ENCODE measurements around the gene PHETA1. TPM values are rescaled to one million over a fixed set of nuclear protein-coding genes. Genes with fewer than 3 reads are reported as not detected.
"Not testable (repeated sequence)": the region's sequence is repeated elsewhere in the genome, so short reads cannot be mapped to it uniquely, and the experiment has no call there.

PHETA1 gene
- total RNA-seq, 1 donor from 2014 or later, result 7.5 TPM

GRCh38 chr12:111351026-111351425 is 17.9 kb downstream of the PHETA1 start:
- no peak for DNase-seq (ENCODE audit: low read depth, low spot score)

GRCh38 chr12:111349748-111350520 is 19.0 kb downstream of the PHETA1 start:
- DNase-seq (ENCODE audit: low read depth, low spot score), result no peak

DNA sequence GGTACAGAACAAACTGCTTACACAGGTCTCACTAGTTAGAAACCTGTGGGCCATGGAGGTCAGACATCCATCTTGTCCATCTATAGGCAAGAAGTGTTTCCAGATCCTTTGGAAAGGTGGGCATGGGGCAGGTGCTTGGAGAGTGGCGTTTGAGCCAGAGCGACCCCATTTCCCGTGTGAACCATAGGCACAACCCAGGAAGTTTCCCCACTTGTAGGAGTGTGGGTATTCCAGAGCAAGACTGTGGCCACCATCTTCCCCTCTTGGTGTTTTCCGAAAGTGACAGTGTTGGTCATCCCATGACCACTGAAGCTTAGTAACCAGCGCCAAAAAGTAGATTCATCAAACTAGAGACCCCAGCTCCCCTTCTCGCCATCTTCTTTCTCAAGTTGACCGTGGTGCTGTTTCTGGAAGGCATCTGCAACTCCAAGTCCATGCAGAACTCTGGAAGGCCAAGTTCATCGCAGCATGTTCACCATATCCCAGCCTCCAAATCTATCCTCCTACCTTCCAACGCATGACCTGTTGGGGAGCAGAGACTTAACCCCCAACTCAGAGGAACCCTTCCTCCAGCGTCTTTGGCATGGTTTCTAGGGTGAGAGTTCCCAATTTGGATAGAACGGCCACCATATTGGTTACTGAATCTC is 19.7 kb downstream of the PHETA1 start:
- DNase-seq (ENCODE audit: low read depth, low spot score), result no peak

- DNase-seq (ENCODE audit: low read depth, low spot score), result no peak
Measured at GRCh38 chr12:111347891-111348644, 20.8 kb downstream of the PHETA1 start.

- DNase-seq (ENCODE audit: low read depth, low spot score), result no peak
Measured at GRCh38 chr12:111344254-111344875, 24.5 kb downstream of the PHETA1 start.

GRCh38 chr12:111343181-111343580 is 25.7 kb downstream of the PHETA1 start:
- DNase-seq (ENCODE audit: low read depth, low spot score), result no peak

GRCh38 chr12:111342376-111342775 is 26.5 kb downstream of the PHETA1 start:
- DNase-seq (ENCODE audit: low read depth, low spot score), result no peak

GRCh38 chr12:111341426-111342065 is 27.3 kb downstream of the PHETA1 start:
- DNase-seq (ENCODE audit: low read depth, low spot score), result no peak

GRCh38 chr12:111340680-111341079 is 28.2 kb downstream of the PHETA1 start:
- not testable (repeated sequence) for DNase-seq (ENCODE audit: low read depth, low spot score)

DNA sequence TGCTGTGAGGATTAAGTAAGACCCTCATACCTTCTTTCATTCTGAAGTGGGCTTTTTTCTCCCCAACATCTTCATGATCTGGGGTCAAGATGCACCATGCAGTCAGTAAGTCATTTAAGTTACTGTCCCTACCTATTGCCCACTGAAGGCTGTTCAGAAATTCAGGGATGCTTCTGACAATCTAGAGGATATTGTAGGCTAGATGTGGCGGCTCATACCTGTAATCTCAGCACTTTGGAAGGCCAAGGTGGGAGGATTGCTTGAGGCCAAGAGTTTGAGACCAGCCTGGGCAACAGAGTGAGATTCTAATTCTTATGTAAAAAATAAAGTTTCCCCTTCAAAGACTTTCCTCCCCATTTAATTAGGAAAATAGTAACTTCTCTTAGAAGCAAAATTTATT is 28.7 kb downstream of the PHETA1 start:
- DNase-seq (ENCODE audit: low read depth, low spot score), result no peak

DNA sequence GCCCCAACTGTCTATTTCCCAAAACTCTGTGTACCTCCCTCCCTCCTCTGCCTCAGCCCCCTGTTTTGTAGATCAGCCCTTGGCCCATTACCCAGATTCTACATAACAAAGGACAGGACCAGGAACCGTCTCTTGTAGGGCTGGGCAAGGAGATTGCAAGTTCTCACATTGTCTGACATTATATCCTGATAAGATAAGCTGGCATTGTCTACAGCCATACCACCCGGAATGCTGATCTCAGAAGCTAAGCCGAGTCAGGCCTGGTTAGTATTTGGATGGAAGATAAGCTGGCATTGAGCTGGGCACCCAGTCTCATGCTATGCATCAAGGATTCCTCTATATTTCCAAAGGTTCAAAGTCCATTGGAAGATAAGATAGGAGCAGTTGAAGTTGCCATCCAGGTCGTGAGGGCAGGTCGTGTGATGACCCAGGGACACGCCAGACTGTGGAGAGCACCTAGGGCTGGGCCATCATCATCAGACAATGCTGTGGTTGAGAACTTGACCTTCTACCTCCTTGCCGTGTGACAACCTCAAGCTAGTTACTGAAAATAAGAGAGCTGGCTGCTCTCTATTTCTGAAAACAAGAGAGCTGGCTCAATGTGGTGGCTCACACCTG is 29.5 kb downstream of the PHETA1 start:
- DNase-seq (ENCODE audit: low read depth, low spot score), result no peak

GRCh38 chr12:111338096-111338495 is 30.8 kb downstream of the PHETA1 start:
- no peak for DNase-seq (ENCODE audit: low read depth, low spot score)

GRCh38 chr12:111337371-111337770 is 31.5 kb downstream of the PHETA1 start:
- no peak for DNase-seq (ENCODE audit: low read depth, low spot score)

- DNase-seq (ENCODE audit: low read depth, low spot score), result not testable (repeated sequence)
Measured at GRCh38 chr12:111336411-111336810, 32.5 kb downstream of the PHETA1 start.

DNA sequence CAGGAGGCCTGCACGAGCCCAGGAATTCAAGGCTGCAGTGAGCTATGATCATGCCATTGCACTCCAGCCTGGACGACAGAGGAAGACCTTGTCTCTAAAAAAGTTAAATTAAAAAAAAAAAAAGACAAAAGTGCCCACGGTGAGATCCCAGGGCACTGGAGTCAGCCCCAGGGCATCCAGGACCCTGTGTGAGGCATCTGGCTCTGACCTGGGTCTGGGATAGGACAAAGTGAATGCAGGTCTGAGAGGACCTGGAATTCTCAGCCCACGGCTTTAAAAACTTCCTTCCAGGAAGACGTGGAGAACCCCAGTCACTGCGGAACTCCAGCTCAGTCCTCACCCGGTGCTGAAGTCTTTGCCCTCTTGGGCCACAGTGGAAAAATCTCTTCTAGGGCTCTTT is 33.1 kb downstream of the PHETA1 start:
- no peak for DNase-seq (ENCODE audit: low read depth, low spot score)

GRCh38 chr12:111335301-111335700 is 33.6 kb downstream of the PHETA1 start:
- DNase-seq (ENCODE audit: low read depth, low spot score), result not testable (repeated sequence)

DNA sequence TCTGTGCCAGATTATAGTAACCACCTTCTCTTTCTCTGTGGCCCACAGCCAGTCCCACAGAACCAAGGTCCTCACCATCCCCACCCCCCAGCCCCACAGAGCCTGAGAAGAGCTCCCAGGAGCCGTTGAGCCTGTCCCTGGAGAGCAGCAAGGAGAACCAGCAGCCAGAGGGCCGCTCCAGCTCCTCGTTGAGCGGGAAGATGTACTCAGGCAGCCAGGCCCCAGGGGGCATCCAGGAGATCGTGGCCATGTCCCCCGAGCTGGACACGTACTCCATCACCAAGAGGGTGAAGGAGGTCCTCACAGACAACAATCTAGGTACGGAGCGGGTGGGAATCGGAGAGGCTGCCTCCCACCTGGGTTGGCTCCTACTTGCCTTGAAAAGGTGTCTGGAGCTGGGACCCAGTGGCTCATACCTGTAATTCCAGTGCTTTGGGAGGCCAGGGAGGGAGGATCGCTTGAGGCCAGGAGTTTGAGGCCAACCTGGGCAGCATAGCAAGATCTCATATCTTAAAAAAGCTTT is 34.4 kb downstream of the PHETA1 start:
- no peak for DNase-seq (ENCODE audit: low read depth, low spot score)

- peak; percentile 10 for DNase-seq (ENCODE audit: low read depth, low spot score)
Measured at GRCh38 chr12:111330800-111331752, 37.8 kb downstream of the PHETA1 start.

DNA sequence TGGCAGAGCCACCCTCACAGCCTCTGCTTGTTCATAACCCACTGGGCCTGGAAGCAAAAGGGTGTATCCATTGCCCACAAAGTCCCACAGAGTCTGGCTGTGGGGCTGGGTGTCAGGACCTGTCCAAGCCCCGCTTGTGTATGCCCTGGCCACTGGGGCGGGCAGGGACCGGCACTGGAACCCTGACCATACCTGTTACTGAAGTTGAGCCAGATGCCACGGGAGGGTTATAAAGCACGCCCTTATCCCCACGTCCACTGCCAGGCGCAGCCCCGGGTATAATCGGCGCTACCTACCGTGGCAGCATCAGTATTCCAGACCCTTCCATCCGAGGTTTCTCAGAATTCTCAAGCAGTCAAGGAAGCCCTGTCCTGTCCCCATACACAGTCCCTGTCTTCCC is 40.8 kb downstream of the PHETA1 start:
- no peak for DNase-seq (ENCODE audit: low read depth, low spot score)

All from pulmonary artery endothelial cell (primary cell).